Measurements from ENCODE around the gene LCE1B. TPM values are rescaled to one million over a fixed set of nuclear protein-coding genes. Genes with fewer than 3 reads are reported as not detected.

LCE1B gene, protein sequence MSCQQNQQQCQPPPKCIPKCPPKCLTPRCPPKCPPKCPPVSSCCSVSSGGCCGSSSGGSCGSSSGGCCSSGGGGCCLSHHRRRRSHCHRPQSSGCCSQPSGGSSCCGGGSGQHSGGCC
- total RNA-seq = not detected in 2 replicates

DNA sequence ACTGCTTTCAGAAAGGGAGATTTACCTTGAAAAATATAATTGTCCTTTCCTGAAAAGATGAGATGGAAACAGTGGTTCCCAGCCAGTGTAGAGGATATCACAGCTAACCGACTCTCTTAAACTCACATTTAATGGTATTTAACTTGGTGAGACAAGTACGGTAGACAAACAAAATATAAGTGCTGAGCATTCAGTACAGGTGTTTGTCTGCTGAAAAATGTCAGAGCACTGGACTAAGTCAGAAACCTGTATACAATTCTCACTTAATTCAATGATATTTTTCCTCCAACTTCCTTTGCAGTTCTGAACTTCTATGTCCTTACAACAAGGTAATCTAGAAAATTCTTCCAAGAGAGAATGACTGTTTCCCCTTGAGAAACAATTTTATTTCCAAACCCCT lies at the start of gene LCE1B:
LCE1B (plus strand) TSS at position 301 of the 400 bp plus-strand sequence. CDS start 476 bp downstream, outside the sequence.
- intact Hi-C loops (cut with micrococcal nuclease) = no loop called here

DNA sequence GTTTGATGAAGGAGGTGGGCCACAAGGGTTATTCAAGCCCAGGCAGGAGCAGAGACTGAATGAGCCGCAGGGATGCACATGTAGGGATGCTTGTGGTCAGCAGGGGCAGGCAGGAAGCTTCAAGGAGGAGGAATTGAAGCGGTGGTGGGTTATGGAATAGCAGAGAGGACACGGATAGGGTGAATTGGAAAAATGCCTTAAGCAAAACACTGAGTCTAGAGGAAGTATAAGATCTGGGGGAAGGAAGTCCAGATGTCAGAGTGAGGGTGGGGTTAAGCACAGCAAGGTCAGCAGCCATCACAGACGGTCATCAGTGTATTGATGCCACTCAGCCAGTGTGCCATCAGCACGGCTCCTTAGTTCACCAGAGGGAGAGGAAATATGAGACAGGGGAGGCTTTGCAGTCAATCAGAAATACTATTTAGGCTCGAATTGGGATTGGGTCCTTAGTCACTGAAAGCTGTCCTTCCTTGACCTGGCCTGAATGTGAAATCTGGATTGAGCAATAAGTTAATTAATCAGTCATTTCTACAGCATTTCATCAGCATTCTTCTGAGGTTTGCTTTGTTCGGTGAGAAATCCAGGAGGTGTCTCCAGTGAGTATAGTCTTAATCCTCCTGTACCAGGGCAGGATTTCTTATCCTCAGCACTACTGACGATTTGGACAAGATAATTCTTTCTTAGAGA lies 42.8 kb upstream of the LCE1B start:
- intact Hi-C loops (cut with micrococcal nuclease) = no loop called here

- intact Hi-C loops (cut with micrococcal nuclease) = no loop called here
Observed at GRCh38 chr1:152770411-152770810, 41.4 kb upstream of the LCE1B start.

DNA sequence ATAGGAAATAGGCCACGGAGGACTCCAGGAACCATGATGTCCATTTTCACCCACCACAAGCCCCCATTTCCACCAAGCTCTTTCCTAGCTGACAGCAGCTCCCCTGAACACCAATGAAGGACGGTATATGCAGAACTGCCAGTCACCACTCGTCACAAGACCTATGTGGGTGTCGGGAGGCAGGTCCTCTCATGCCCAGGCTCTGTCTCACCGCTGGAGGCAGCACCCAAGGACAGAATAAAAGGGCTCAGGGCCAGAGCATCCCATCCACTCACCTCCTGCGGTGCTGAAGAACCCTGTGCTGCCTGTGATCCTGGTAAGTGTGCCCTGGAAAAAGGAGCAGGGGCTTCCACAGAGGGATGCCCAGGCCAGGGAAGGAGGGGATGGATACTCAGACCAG lies 36.9 kb upstream of the LCE1B start, which contains the start of gene LCE1F:
LCE1F (plus strand) TSS at position 266 of the 400 bp plus-strand sequence. CDS start 1,232 bp downstream, outside the sequence.
- intact Hi-C loops (cut with micrococcal nuclease) = no loop called here

DNA sequence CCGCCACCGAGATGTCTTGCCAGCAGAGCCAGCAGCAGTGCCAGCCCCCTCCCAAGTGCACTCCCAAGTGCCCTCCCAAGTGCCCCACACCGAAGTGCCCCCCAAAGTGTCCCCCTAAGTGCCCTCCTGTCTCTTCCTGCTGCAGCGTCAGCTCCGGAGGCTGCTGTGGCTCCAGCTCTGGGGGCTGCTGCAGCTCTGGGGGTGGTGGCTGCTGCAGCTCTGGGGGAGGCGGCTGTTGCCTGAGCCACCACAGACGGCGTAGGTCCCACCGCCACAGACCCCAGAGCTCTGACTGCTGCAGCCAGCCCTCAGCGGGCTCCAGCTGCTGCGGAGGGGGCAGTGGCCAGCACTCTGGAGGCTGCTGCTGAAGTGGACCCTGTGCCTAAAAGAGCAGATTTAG lies 35.4 kb upstream of the LCE1B start:
- intact Hi-C loops (cut with micrococcal nuclease) = no loop called here

DNA sequence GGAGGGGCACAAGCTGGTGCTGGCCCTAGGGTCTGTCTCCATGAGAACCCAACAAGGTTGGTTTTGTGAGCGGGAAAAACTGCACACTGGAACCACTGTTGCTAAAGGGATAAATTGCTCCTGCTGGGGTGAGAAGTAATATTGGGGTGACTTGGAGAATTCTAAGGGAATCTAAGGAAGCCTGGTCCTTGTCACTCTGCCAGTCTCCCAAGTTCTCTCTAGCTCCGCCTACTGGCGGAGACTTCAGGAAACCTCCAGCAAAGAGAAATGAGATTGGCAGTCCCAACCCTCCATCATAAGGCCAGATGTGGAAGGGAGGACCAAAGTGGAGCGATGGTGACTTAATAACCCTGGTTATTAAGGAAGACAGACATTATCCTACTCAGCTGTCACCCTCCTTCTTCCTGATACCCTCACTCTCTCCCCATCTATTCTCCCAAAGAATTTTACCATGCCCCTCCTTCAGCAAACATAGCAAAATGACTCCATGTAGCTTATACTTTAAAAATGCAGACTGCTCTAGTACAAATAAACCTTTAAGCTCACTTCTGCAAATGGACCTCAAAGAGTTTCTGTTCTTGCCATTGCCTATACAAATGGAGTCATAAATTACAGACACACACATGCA lies 34.1 kb upstream of the LCE1B start:
- intact Hi-C loops (cut with micrococcal nuclease) = no loop called here

GRCh38 chr1:152783095-152783494 lies 28.7 kb upstream of the LCE1B start:
- intact Hi-C loops (cut with micrococcal nuclease) = no loop called here

GRCh38 chr1:152786077-152786476 lies 25.7 kb upstream of the LCE1B start, which contains the start of gene LCE1E:
LCE1E (plus strand) TSS chr1:152786257; CDS start chr1:152787300, 1,043 bp downstream.
- intact Hi-C loops (cut with micrococcal nuclease) = no loop called here

DNA sequence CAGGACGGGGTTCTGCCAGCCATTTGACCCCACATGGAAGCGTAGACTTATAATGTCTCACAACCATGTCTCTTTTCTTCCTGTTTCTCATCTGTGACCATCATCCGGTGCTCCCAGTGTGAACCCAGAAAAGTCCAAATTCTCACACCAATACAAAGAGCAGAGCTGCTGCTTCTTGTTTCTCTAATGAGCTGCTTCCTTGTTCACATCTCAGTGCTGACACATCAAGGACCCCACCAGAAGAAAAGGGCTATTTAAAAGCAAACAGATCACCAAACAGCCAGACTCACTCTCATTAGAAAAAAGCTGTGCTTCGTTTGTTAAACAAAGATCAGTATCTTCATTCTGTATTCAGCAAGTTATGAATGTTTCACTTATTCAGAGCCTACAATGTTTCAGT lies 16.1 kb upstream of the LCE1B start:
- intact Hi-C loops (cut with micrococcal nuclease) = no loop called here

- intact Hi-C loops (cut with micrococcal nuclease) = no loop called here
Observed at GRCh38 chr1:152796421-152796820, 15.3 kb upstream of the LCE1B start, which contains the start of gene LCE1D. LCE1D (plus strand) TSS chr1:152796721; CDS start chr1:152797795, 1,074 bp downstream.

- intact Hi-C loops (cut with micrococcal nuclease) = no loop called here
Observed at GRCh38 chr1:152801333-152801732, 10.4 kb upstream of the LCE1B start.

- intact Hi-C loops (cut with micrococcal nuclease) = no loop called here
Observed at GRCh38 chr1:152806576-152806975, 5.2 kb upstream of the LCE1B start, which contains the start of gene LCE1C. LCE1C (minus strand) TSS chr1:152806651; CDS start chr1:152805478, 1,173 bp downstream.

DNA sequence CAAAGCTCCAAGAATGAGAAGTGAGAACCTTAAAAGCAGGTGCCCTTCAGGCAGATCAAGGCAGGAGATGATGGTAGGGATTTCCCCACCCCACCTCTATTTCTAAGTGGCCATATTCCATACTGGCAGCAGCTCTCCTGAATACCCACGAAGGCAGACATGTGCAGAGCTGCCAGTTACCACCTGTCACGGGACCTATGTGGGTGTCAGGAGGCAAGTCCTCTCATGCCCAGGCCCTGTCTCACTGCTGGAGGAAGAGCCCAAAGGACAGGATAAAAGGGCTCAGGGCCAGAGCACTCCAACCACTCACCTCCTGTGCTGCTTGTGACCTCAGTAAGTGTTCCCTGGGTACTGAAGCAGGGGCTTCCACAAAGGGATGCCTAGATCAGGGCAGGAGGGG lies 721 bp upstream of the LCE1B start:
- intact Hi-C loops (cut with micrococcal nuclease) = no loop called here

- intact Hi-C loops (cut with micrococcal nuclease) = no loop called here
Observed at GRCh38 chr1:152817309-152817708, 5.5 kb downstream of the LCE1B start.

- intact Hi-C loops (cut with micrococcal nuclease) = no loop called here
Observed at GRCh38 chr1:152823294-152823693, 11.5 kb downstream of the LCE1B start.

GRCh38 chr1:152824964-152825363 lies 13.2 kb downstream of the LCE1B start:
- intact Hi-C loops (cut with micrococcal nuclease) = no loop called here

GRCh38 chr1:152827173-152827572 lies 15.4 kb downstream of the LCE1B start, which contains the start of gene LCE1A:
LCE1A (plus strand) TSS chr1:152827473; CDS start chr1:152827473, 0 bp downstream.
- intact Hi-C loops (cut with micrococcal nuclease) = no loop called here

DNA sequence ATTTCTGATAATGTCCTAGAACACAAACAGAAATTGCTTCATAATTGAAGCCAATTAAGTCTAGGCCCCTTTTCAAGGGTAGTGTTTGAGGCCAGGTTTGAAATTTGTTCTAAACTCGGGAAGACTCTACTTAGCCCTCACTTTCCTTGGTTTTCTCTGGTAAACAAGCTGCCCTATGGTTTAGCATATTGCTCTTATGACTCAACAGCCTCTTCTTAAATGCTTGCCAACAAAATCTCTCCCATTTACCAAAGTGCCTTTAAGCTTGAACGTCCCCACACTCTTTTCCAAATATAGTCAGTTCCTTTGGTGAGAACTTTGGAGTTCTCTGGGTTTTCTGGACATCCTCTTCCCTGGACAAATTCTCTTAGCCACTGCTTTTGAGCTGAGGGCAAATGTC lies 25.1 kb downstream of the LCE1B start:
- intact Hi-C loops (cut with micrococcal nuclease) = no loop called here

- intact Hi-C loops (cut with micrococcal nuclease) = no loop called here
Observed at GRCh38 chr1:152842556-152842955, 30.8 kb downstream of the LCE1B start, which contains the start of gene LCE6A. LCE6A (plus strand) TSS chr1:152842856; CDS start chr1:152843521, 665 bp downstream.

DNA sequence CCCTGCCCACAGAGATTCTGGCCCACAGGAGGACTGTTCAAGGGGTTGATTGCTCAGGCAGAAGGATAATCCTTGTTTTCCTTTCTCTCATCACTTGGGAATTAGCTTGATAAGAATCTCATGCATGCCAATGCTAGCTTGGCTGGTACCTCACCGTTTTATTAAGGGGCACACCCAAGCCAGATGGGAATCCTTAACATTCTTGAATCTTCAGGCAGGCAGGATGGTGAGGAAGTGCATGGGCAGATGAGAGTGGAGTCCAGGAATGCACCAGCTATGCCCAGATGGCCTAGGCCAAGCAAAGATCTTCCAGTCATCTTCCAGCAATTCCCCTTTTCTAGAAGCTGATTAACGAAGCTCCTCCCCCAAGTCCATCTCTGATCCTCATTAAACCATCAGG lies 43.9 kb downstream of the LCE1B start:
- intact Hi-C loops (cut with micrococcal nuclease) = no loop called here

GRCh38 chr1:152858062-152858461 lies 46.3 kb downstream of the LCE1B start:
- intact Hi-C loops (cut with micrococcal nuclease) = no loop called here

DNA sequence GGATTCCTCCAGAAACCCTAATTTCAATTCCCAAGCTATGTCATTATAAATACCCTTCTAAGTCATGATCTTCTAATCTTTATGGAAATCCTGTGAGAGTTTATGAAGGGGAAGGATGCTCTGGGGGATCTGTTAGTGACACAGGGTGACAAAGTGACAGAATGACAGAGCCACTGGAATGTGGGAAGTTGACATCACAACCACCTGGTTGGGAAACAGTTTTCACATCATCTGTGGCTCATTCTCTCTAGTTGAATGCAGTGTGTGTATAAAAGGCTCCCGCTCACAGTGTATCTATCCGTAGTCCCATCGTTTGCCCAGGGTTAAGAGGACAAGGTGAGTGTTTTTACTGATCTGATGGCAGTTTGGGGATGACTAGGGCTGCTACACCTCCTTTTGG lies 47.9 kb downstream of the LCE1B start, which contains the start of gene LCE7A:
LCE7A (plus strand) TSS at position 301 of the 400 bp plus-strand sequence. CDS start 702 bp downstream, outside the sequence.
- intact Hi-C loops (cut with micrococcal nuclease) = no loop called here

Measured in T-helper 2 cell treated with Interferon-gamma antibody and Interleukin-4, amounts not matched to agents 100 ng/mL and 5 ng/mL, for 36 hours (primary cell).